Gastroesophageal sphincter (tissue), 4 donors: ENCODE measurements around the gene FBP2. TPM values are rescaled to one million over a fixed set of nuclear protein-coding genes. Genes with fewer than 3 reads are reported as not detected.

Experiments
- ATAC-seq: fragments of 150-250 bp; one replicate; pipeline ENCODE4 v1.9.1; 2016; ENCODE audit warnings: mild to moderate bottlenecking, moderate library complexity
- H3K27ac ChIP-seq, 4 donors: fragments of 200-600 bp; sonication (generic) in 3 of 4; 1 replicate in 3 of 4; 2 replicates in 1 of 4; pipeline ENCODE4 v1.5.1; 2016 to 2019
- H3K27me3 ChIP-seq: fragments of 200-600 bp; sonication (generic); one replicate; pipeline ENCODE4 v1.5.1; 2019
- H3K36me3 ChIP-seq, 2 donors: fragments of 200-600 bp; sonication (generic); one replicate each; pipeline ENCODE4 v1.5.1; 2019; ENCODE audit warnings: control low read depth in 1 of 2
- H3K4me1 ChIP-seq, 3 donors: fragments of 200-600 bp; sonication (generic); 1 replicate in 2 of 3; 2 replicates in 1 of 3; pipeline ENCODE4 v1.5.1; 2016 to 2019; ENCODE audit warnings: control low read depth in 2 of 3
- H3K4me3 ChIP-seq, 2 donors: fragments of 200-600 bp; sonication (generic); one replicate each; pipeline ENCODE4 v1.5.1; 2019; ENCODE audit warnings: mild to moderate bottlenecking in 1 of 2, moderate library complexity in 1 of 2
- H3K9me3 ChIP-seq, 3 donors: fragments of 200-600 bp; sonication (generic); one replicate each; pipeline ENCODE4 v1.5.1; 2017 to 2019; ENCODE audit warnings: control low read depth in 2 of 3
- EP300 ChIP-seq: sonication (generic); formaldehyde crosslinking; IDR thresholded peaks from one replicate; pipeline ENCODE4 v1.6.1; 2017; ENCODE audit warnings: antibody characterized with exemption, mild to moderate bottlenecking
- POLR2A ChIP-seq, 2 donors: fragments of 450-650 bp; IDR thresholded peaks; one replicate each; pipeline ENCODE4 v1.6.1; 2017; ENCODE audit warnings: antibody characterized with exemption in 2 of 2, mild to moderate bottlenecking in 2 of 2, moderate library complexity in 1 of 2
- POLR2AphosphoS5 ChIP-seq: sonication (generic); formaldehyde crosslinking; IDR thresholded peaks from one replicate; pipeline ENCODE4 v1.6.1; 2017; ENCODE audit warnings: antibody characterized with exemption
- WGBS, 2 donors: methylation state at CpG; one replicate each; pipeline ENCODE4 v1.1.5; 2018; ENCODE audit warnings: low coverage in 1 of 2; 5-methylcytosine and 5-hydroxymethylcytosine counted together
- total RNA-seq, 4 donors: library from RNA; depleted of rRNA; stranded (reverse); fragments of >200 nt; gene quantifications; one replicate each; pipeline ENCODE4 v1.1.0, GENCODE V29; 2016
- TF ChIP-seq, protein P1 (sequence below), 4 experiments: fragments of 200-600 bp in 2 of 4; fragments of 450-650 bp in 2 of 4; sonication (generic) in 1 of 4; IDR thresholded peaks; one replicate each; pipeline ENCODE4 v1.5.1; 2017 to 2019; ENCODE audit warnings: antibody characterized with exemption in 4 of 4, mild to moderate bottlenecking in 2 of 4, moderate library complexity in 2 of 4

The FBP2 gene
- total RNA-seq, 4 donors from 2014 or later = not detected

DNA sequence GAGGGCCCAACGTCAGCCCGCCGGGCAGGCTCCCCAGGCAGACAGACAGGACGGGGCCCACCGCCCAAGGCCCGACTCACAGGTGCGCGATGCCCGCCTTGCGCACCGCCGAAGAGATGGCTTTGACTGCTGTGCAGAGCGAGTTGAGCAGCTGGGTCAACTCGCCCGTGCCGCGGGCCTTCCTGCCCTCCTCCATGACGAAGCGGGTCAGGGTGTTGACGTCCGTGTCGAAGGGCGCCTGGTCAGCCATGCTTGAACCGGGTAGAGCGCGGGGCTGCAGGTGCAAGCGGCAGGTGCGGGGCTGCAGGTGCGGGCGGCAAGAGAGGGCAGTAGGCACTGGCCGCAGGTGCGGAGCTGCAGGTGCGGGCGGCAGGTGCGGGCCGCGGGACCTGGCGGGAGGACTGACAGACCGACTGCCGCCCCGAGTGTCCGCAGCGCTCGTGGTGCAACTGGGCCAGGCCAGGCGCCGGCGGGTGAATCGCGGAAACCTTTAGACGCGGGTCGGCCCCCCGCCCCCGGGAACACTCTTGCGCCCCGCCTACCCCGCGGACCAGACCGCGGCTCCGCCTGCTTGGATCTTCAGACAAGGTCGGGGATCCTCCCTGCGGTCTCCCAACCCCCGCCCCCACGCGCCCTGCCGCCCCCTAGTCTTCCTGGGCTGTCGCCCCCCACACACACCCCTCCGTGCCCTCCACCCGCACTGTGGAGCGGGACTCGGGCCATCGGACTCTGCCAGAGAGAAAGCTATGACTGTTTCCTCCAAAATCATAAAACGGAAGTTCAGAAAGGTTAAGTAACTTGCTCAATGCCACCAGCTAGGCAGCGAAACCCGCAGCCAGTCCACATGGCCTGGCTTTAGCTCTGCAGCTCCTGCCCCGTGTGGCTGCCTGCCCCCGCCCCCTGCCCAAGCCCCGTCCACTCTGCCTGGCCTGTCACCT lies 45.7 kb upstream of the FBP2 start, which contains the start of gene FBP1:
Gene FBP1, minus strand, starts transcription at position 458 of the 938 bp plus-strand sequence. Its CDS starts 208 bp downstream, at position 250.
- Histone ChIP-seq H3K36me3 (no peaks in the 10 kb centered on the region), H3K9me3 (no peaks in the 10 kb centered on the region), H3K4me3 (peak within 1 kb of the TSS; percentile 36 to 65), H3K27me3 (peaks cover 22% of the 10 kb centered on the region), H3K27ac (peak within 1 kb of the TSS in 3 of 4 donors; percentile 19 to 59 (median 26)), H3K4me1 (peaks cover 0 to 17% (median 3%) of the 10 kb centered on the region in 3 donors)
- ATAC-seq = peak; percentile 65
- 10 to 30% methylated on average over 2 of the region's 79 CpGs for WGBS, 2 donors
- TF ChIP-seq POLR2AphosphoS5 (no peak), EP300 (no peak), POLR2A (IDR thresholded peaks at IDR 0.05) (no peak)
- TF ChIP-seq, protein P1, sequence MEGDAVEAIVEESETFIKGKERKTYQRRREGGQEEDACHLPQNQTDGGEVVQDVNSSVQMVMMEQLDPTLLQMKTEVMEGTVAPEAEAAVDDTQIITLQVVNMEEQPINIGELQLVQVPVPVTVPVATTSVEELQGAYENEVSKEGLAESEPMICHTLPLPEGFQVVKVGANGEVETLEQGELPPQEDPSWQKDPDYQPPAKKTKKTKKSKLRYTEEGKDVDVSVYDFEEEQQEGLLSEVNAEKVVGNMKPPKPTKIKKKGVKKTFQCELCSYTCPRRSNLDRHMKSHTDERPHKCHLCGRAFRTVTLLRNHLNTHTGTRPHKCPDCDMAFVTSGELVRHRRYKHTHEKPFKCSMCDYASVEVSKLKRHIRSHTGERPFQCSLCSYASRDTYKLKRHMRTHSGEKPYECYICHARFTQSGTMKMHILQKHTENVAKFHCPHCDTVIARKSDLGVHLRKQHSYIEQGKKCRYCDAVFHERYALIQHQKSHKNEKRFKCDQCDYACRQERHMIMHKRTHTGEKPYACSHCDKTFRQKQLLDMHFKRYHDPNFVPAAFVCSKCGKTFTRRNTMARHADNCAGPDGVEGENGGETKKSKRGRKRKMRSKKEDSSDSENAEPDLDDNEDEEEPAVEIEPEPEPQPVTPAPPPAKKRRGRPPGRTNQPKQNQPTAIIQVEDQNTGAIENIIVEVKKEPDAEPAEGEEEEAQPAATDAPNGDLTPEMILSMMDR (IDR thresholded peaks at IDR 0.05) = no peak

DNA sequence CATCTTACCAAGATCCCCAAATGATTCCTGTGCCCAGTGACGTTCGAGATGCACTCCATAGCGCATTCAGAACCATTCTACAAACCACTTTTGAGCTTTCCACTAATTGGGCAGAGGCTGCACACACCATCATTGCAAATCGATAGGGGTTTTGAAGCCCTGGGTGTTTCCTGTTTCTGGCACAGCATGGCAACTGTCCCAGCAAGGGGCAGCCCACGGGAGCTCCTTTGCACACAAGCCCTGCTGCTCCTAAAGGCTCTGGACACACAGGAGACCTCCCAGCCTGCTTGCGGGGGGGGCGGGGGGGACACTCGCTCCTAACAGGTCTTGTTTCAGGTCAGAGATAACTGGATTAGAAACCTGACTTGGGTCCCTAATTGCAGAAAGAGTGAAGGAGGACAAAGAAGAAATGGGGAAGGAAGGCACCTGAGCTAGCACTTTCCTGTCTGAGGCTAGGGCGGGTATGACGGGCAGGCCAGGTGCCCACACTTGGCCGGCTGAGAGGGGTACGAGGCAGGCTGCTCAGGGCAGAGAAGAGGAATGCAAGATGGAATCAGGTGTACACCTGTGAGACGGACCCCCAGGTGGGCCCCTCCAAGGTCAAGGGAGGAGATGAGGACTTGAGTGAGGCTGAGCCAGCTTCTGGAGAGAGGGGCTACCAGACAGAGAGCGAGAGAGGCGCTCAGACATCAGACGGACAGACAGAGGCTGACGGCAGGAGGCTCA lies 44.9 kb upstream of the FBP2 start:
- TF ChIP-seq POLR2A (IDR thresholded peaks at IDR 0.05) (no peak), EP300 (no peak), POLR2AphosphoS5 (no peak)
- TF ChIP-seq, protein P1 (IDR thresholded peaks at IDR 0.05) = no peak
- Histone ChIP-seq H3K27me3 (peaks cover 22% of the 10 kb centered on the region), H3K4me1 (peaks cover 0 to 17% (median 3%) of the 10 kb centered on the region in 3 donors), H3K4me3 (peak overlapping the region; percentile 36 to 65), H3K27ac (no peak overlapping the region), H3K9me3 (no peaks in the 10 kb centered on the region), H3K36me3 (no peaks in the 10 kb centered on the region)
- ATAC-seq = no peak
- WGBS, 2 donors = 40 to 77% methylated on average over 2 to 6 of the region's 17 CpGs

DNA sequence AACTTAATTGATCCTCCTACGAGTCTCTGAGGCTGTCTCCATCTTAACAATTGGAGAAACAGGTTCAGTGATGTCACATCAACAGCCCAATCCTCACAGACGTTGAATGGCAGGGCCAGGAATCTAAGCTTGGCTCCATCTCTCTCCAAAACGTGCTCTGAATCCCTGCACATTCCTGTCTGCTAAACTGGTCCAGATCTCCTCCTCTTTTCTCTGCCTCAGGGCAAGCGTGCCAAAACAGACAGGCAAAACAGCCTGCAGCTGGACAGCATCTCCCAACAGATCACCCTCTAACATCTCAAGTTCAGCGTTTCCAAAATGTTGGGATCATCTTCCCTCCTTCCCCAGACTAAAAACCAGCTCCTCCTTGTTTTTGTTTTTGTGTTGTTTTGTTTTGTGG lies 39.1 kb upstream of the FBP2 start:
- WGBS, 2 donors = 12 to 17% methylated on average over 5 of the region's 5 CpGs
- TF ChIP-seq, protein P1 (IDR thresholded peaks at IDR 0.05) = no peak
- TF ChIP-seq EP300 = no peak
- TF ChIP-seq POLR2A (IDR thresholded peaks at IDR 0.05) = no peak
- TF ChIP-seq POLR2AphosphoS5 = no peak
- Histone ChIP-seq H3K27ac (no peak overlapping the region), H3K4me1 (peaks cover 0 to 10% (median 0%) of the 10 kb centered on the region in 3 donors), H3K27me3 (peaks cover 4% of the 10 kb centered on the region), H3K4me3 (no peak overlapping the region), H3K36me3 (no peaks in the 10 kb centered on the region), H3K9me3 (no peaks in the 10 kb centered on the region)
- ATAC-seq = peak; percentile 66

DNA sequence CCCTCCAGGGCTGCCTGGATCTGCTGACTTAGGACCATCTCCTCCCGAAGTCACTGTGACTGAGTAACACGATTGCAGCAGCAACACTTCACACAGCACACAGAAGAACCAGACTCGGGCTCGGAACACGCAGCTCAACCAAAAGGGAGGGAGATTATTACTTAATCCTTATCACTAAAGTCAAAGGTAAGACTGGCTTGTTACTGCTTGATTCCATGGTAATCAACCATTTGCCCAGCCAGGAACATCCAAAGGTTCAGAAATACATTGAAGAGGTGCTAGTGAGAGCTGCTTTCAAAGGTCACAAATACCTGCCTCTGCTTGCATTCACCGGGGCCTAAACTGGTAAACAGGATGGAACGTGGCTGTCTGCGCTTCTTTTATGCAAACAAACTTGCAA lies 38.0 kb upstream of the FBP2 start:
- no peaks in the 10 kb centered on the region for H3K27me3 ChIP-seq
- no peak overlapping the region for H3K27ac ChIP-seq
- ATAC-seq = no peak
- H3K36me3 ChIP-seq = no peaks in the 10 kb centered on the region
- 85% methylated on average over 7 of the region's 8 CpGs; no CpG with 5 or more reads in 1 of the 2 donors for WGBS, 2 donors
- TF ChIP-seq EP300 (no peak), POLR2AphosphoS5 (no peak), POLR2A (IDR thresholded peaks at IDR 0.05) (no peak)
- TF ChIP-seq, protein P1 (IDR thresholded peaks at IDR 0.05) = no peak
- no peaks in the 10 kb centered on the region for H3K9me3 ChIP-seq
- no peak overlapping the region for H3K4me3 ChIP-seq
- peaks cover 0 to 10% (median 0%) of the 10 kb centered on the region in 3 donors for H3K4me1 ChIP-seq
